ENCODE measurements around the gene PRKCB.

Gene PRKCB

DNA sequence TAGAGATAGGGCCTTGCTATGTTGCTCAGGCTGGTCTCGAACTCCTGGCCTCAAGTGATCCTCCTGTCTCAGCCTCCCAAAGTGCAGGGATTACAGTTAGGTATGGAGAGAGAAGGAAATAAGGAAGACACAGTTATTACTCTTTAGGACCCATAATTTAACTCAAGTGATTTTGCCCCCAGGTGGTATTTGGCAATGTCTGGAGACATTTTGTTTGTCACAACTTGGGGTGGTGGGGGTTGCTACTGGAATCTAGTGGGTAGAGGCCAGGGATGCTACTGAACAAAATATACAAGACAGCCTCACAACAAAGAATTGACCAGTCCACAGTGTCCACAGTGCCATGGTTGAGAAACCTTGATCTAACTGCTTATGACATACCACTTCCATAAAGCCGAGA, 64.1 kb downstream of the PRKCB start (continued):
- TF ChIP-seq KLF8 (tag by site-specific recombination; IDR thresholded peaks at IDR 0.05), result no peak
- TF ChIP-seq ZFHX2 (tag by site-specific recombination; conservative IDR thresholded peaks at IDR 0.05), result no peak
- no peak for TF ChIP-seq ZFP41 (tag by site-specific recombination; IDR thresholded peaks at IDR 0.05; ENCODE audit: borderline replicate concordance)
- TF ChIP-seq HIC1 (tag by site-specific recombination; IDR thresholded peaks at IDR 0.05), result no peak

DNA sequence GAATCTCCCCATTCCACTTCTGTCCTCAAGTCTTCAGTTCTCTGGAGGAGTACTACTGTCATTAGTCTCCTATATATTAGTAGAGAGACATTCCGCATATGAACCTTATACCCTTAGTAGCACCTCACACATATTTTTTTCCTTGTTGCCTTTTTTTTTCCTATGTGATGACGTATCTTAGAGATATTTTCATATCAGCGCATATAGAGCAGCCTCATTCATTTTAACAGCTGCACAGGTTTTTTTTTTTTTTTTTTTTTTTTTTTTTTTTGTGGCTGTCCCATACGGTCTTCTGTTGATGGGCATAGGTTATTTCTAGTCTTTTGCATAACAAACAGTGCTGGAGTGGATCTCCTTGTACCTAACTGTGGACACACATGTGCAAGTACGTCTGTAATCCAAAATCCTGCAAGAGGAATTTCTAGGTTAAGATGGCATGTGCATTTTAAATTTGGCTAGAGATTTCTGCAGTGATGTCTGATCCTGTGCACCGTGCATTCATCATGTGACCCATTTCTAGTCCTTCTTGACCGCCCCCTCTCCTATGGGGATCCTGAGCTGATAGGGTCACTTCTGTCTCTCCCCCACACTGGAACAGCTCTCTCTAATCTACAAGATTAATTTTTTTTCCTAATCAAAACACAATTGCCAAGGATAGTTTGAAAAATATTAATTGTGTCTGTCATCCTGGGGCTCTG, 64.8 kb downstream of the PRKCB start:
- Histone ChIP-seq H3K9me3 (ENCODE audit: control insufficient read depth, insufficient read depth, low read depth, low read length) (no peaks in the 10 kb centered on the region), H3K4me1 (ENCODE audit: control insufficient read depth, insufficient read depth, low read length) (no peaks in the 10 kb centered on the region), H3K4me3 (ENCODE audit: low read depth, low read length) (no peak overlapping the region), H3K36me3 (ENCODE audit: control insufficient read depth in 2 of 2, insufficient read depth in 1 of 2, low read length in 2 of 2) (no peaks in the 10 kb centered on the region), H3K27ac (ENCODE audit: extremely low read depth, low read depth, low read length) (no peak overlapping the region)
- TF ChIP-seq, protein P1, sequence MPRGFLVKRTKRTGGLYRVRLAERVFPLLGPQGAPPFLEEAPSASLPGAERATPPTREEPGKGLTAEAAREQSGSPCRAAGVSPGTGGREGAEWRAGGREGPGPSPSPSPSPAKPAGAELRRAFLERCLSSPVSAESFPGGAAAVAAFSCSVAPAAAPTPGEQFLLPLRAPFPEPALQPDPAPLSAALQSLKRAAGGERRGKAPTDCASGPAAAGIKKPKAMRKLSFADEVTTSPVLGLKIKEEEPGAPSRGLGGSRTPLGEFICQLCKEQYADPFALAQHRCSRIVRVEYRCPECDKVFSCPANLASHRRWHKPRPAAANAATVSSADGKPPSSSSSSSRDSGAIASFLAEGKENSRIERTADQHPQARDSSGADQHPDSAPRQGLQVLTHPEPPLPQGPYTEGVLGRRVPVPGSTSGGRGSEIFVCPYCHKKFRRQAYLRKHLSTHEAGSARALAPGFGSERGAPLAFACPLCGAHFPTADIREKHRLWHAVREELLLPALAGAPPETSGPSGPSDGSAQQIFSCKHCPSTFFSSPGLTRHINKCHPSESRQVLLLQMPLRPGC (tag by site-specific recombination; IDR thresholded peaks at IDR 0.05), result no peak
- TF ChIP-seq, protein P2, sequence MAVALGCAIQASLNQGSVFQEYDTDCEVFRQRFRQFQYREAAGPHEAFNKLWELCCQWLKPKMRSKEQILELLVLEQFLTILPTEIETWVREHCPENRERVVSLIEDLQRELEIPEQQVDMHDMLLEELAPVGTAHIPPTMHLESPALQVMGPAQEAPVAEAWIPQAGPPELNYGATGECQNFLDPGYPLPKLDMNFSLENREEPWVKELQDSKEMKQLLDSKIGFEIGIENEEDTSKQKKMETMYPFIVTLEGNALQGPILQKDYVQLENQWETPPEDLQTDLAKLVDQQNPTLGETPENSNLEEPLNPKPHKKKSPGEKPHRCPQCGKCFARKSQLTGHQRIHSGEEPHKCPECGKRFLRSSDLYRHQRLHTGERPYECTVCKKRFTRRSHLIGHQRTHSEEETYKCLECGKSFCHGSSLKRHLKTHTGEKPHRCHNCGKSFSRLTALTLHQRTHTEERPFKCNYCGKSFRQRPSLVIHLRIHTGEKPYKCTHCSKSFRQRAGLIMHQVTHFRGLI (tag by site-specific recombination; IDR thresholded peaks at IDR 0.05), result no peak
- TF ChIP-seq OVOL3 (tag by site-specific recombination; IDR thresholded peaks at IDR 0.05) (no peak), ZNF335 (tag by site-specific recombination; conservative IDR thresholded peaks at IDR 0.05) (no peak), ZNF704 (tag by site-specific recombination; IDR thresholded peaks at IDR 0.05) (no peak), SCRT2 (tag by site-specific recombination; IDR thresholded peaks at IDR 0.05) (no peak), ZNF221 (tag by site-specific recombination; IDR thresholded peaks at IDR 0.05; ENCODE audit: borderline replicate concordance) (no peak), PATZ1 (tag by site-specific recombination; IDR thresholded peaks at IDR 0.05) (no peak), ZNF133 (tag by site-specific recombination; IDR thresholded peaks at IDR 0.05) (no peak)
- CTCF ChIA-PET, result no interaction called here
- POLR2A ChIA-PET, result no interaction called here

Measured in HEK293 (cell line).